ENCODE results near the gene PDZD2.

DNA sequence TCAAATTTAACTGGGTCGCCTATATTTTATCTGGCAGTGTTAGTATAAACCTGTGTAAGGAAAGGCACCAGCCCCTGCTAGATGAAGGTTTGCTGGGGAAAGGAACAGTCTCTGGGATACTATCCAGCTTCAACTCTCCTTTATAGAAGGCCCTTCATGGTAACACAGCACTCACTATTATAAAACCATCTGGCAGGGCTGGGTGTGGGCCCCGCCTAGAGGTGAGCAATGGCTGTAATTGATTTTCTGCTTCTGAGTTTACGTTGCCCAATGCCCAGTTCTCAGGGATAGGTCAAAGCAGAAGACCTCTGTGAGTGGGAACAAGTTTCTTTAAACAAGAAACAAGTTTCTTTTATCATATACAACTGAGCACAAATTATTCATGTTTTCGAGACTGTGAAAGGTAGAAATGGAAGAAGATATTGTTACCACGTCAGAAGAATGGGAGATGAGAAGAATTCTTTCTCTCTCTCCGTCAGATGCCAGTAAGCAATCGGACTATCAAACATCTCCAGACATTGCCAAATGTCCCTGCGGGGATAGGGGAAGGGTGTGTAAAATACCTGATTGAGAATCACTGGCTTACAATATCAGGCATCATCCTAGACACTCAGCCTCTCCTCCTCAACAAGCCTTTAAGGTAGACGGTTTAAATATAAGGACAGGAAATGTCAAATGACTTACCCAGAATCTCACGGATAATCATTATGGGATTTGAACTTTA lies 205.9 kb downstream of the PDZD2 start:
- TF ChIP-seq EZH2 (IDR thresholded peaks at IDR 0.05; ENCODE audit: insufficient read depth, poor library complexity, severe bottlenecking) (no peak), EZH2phosphoT487 (IDR thresholded peaks at IDR 0.05; ENCODE audit: insufficient read depth, low read depth) (no peak)
